Fibroblast of villous mesenchyme (primary cell): ENCODE results near the gene WDR86. TPM values are rescaled to one million over a fixed set of nuclear protein-coding genes. Genes with fewer than 3 reads are reported as not detected.
A peak's percentile ranks its signal among the peaks of the same experiment; 100 is the strongest.

Experiments used
- DNase-seq: peaks from one replicate; pipeline ENCODE4 v3.0.0-alpha.2; 2010; ENCODE audit warnings: low read depth
- H3K4me3 ChIP-seq: 2 replicates; pipeline ENCODE4 v1.5.1; 2011; ENCODE audit warnings: low read depth, mild to moderate bottlenecking, low read length
- CTCF ChIP-seq: IDR thresholded peaks from 2 replicates; pipeline ENCODE4 v1.5.1; 2012; ENCODE audit warnings: low read depth, mild to moderate bottlenecking, low read length; ENCODE audit not compliant: insufficient read depth
- total RNA-seq: library from RNA; depleted of rRNA; stranded (reverse); fragments of >200 nt; gene quantifications from 2 replicates; pipeline ENCODE4 v1.2.3, GENCODE V29; 2012

WDR86 gene
- total RNA-seq, 1 donor = 1.3 TPM

DNA sequence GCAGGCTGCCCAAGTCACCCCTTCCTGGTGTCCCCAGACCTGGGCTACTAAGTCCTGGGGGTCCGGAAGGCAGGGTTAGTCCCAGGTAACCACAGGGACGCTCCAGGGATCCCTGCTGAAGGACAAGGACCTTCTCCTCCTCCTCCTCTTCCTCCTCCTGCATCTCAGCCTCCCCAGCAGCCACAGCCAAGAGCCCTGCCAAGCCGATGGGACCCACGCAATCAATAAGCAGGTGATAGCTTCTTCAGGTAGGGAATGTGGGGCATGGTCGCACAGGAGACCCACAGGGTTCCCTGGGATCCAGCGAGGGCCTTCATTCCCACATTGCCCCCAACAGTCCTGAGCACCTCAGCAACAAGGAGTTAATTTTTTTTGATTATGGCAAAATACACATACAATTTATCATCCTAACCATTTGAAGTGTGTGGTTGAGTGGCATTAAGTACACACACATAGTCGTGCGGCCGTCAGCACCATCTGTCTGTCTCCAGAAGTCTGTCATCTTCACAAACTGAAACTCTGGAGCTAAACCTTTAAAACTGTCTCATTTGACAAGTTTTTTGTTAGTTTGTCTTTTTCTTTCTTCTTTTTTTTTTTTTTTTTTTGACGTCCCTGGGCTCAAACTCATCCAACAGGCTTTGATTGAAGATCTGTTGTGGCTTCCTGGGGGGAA is 18.0 kb upstream of the WDR86 start:
- no peak overlapping the region for H3K4me3 ChIP-seq
- no peak for DNase-seq
- TF ChIP-seq CTCF = no peak

DNA sequence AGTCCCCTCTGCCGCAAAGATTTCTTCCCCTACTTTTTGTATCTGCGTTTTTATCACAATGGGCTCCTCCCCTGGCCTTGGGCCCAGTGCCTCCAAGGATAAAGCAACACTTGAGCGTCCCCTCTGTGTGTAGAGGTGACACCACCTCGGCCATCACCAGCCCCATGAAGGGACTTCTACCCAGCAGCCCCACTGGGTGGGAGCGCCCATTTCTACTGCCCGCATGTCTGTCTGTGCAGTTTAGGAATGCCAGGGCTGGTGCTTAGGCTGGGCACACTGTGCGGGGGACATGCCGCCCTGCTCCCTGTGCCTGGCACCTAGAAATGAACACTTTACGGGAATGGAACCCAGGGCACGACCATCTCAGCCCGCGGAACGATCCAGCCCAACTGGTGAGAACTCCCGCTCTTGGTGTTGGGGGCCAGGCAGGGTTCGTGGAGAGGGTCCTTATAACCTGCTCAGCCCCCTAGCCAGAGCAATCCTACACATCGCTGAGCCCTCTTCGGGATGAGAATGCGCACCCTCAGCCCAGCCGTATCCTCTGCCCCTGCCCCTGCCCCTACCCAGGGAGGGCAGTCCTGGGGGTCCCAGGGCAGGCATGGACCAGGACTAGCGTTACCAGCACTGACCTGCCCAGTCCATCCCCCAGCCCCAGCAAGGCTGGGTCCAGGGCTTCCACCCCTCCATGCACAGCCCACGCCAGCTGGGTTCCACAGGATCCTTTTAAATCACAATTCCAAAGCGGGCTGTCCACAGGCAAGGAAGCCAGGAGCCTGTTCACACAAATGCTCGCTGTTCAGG is 17.3 kb upstream of the WDR86 start:
- no peak for TF ChIP-seq CTCF
- no peak for DNase-seq
- H3K4me3 ChIP-seq = no peak overlapping the region

DNA sequence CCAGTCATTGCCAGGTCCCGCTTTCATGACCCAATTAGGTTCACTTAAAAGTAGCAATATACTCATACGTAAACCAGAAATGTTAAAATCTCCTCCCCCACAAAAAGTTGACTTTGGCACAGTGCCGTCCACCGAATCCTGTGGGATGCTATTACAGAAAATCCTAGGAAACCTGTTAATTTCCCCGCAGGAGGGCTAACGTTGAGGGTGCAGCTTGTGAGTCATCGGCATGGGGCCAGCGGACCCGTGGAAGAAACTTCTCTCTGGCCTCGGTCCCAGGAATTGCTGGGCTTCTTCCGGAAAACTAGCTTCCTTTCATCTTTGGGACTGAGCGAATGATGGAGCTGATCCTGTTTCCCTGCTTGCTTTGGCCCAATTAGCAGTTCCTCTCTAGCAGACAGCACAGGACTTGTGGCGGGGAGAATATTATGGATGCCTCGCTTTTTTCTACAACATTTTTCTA is 16.6 kb upstream of the WDR86 start:
- no peak overlapping the region for H3K4me3 ChIP-seq
- DNase-seq = peak; percentile 99
- TF ChIP-seq CTCF = no peak

- H3K4me3 ChIP-seq = no peak overlapping the region
- no peak for TF ChIP-seq CTCF
- DNase-seq = peak; percentile 99
Observed at GRCh38 chr7:151425670-151426440, 16.0 kb upstream of the WDR86 start.

- no peak overlapping the region for H3K4me3 ChIP-seq
- DNase-seq = peak; percentile 88
- no peak for TF ChIP-seq CTCF
Observed at GRCh38 chr7:151424799-151425198, 15.0 kb upstream of the WDR86 start.

DNA sequence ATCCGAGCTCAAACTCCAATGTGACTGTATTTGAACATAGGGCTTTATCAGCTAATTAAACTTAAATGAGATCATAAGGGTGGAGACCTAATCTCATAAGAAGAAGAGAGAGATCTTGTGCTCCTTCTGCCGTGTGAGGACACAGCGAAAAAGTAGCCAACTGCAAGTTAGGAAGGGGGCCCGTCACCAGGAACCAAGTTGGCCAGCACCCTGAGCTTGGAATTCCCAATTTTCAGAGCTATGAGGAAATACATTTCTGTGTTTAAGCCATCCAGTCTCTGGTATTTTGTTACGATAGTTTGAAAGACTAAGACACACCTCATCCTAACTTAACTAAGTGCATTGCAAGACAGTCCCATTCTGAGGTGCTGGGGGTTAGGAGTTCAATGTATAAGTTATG is 14.1 kb upstream of the WDR86 start:
- no peak for DNase-seq
- no peak for TF ChIP-seq CTCF
- H3K4me3 ChIP-seq = no peak overlapping the region
